Measurements from ENCODE around the gene PRICKLE1.
A peak's percentile ranks its signal among the peaks of the same experiment; 100 is the strongest.

Gene PRICKLE1

GRCh38 chr12:42588524-42589464, 752 bp downstream of the PRICKLE1 start:
- DNase-seq = no peak

GRCh38 chr12:42587601-42588523, 1.7 kb downstream of the PRICKLE1 start:
- no peak for DNase-seq

GRCh38 chr12:42586268-42586667, 3.3 kb downstream of the PRICKLE1 start:
- no peak for DNase-seq

- no peak for DNase-seq
These were observed 3.7 kb downstream of the PRICKLE1 start for GRCh38 chr12:42585841-42586216.

GRCh38 chr12:42585154-42585840, 4.2 kb downstream of the PRICKLE1 start:
- no peak for DNase-seq

- no peak for DNase-seq
These were observed 4.9 kb downstream of the PRICKLE1 start for GRCh38 chr12:42584651-42585111.

GRCh38 chr12:42583016-42583415, 6.5 kb downstream of the PRICKLE1 start:
- no peak for DNase-seq

- no peak for DNase-seq
These were observed 7.0 kb downstream of the PRICKLE1 start for GRCh38 chr12:42582498-42582897.

- no peak for DNase-seq
These were observed 7.5 kb downstream of the PRICKLE1 start for GRCh38 chr12:42582050-42582449.

- no peak for DNase-seq
These were observed 13.2 kb downstream of the PRICKLE1 start for GRCh38 chr12:42576374-42576773.

GRCh38 chr12:42575717-42576116, 13.8 kb downstream of the PRICKLE1 start:
- no peak for DNase-seq

- no peak for DNase-seq
These were observed 14.7 kb downstream of the PRICKLE1 start for GRCh38 chr12:42574851-42575266.

- no peak for DNase-seq
These were observed 18.1 kb downstream of the PRICKLE1 start for GRCh38 chr12:42571327-42572009.

- DNase-seq = no peak
These were observed 19.5 kb downstream of the PRICKLE1 start for GRCh38 chr12:42570076-42570475.

GRCh38 chr12:42568952-42569915, 20.3 kb downstream of the PRICKLE1 start:
- peak; percentile 40 for DNase-seq

GRCh38 chr12:42565633-42566032, 23.9 kb downstream of the PRICKLE1 start:
- no peak for DNase-seq

GRCh38 chr12:42564996-42565395, 24.6 kb downstream of the PRICKLE1 start:
- no peak for DNase-seq

GRCh38 chr12:42564556-42564955, 25.0 kb downstream of the PRICKLE1 start:
- DNase-seq = no peak

- no peak for DNase-seq
These were observed 28.6 kb downstream of the PRICKLE1 start for GRCh38 chr12:42560977-42561376.

GRCh38 chr12:42557586-42558172, 31.9 kb downstream of the PRICKLE1 start:
- DNase-seq = no peak

GRCh38 chr12:42556917-42557316, 32.6 kb downstream of the PRICKLE1 start:
- no peak for DNase-seq

Measured in activated CD4-positive, alpha-beta T cell treated with anti-CD3 and anti-CD28 coated beads, Interleukin-10, Interleukin-2, amounts not matched to agents 100 ng/mL and 50 ng/mL, durations not matched to agents 16 hours and 8 hours (primary cell).